GM18951 (cell line): ENCODE measurements around the gene MLNR.
A peak's percentile ranks its signal among the peaks of the same experiment; 100 is the strongest.

Experiments used
- POLR2A ChIP-seq: IDR thresholded peaks from 4 replicates; pipeline ENCODE4 v1.6.1; 2011; ENCODE audit warnings: mild to moderate bottlenecking; ENCODE audit not compliant: insufficient read length, insufficient read depth; ENCODE audit errors: extremely low read depth
- in situ Hi-C: fragments of 300-500 bp; cut with MboI; formaldehyde crosslinking; loops from one replicate; pipeline ENCODE4 v1.12.0; 2022; ENCODE audit warnings: low sequenced_read_pairs, mixed read lengths, inconsistent platforms; ENCODE audit not compliant: unreplicated experiment

Gene MLNR

DNA sequence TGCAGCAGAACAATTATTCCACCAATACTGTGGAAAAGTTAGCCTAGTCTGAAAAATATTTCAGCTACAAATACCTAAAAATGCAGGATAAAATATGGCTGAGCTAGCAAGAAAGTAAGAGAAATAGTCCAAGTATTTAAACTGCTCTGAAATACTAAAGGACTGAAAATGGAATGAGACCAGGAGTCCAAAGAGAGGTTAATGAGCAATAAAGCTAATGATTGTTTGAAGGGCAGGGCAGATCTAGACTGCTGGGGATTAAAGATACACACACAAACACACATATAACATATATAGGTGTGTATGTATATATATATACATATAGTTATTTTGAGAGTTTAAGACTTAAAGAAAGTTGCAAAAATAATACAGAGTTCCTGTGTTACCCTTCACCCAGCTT, 25.0 kb downstream of the MLNR start:
- TF ChIP-seq POLR2A, result no peak
- in situ Hi-C loops, result no loop called here

- in situ Hi-C loops, result no loop called here
- no peak for TF ChIP-seq POLR2A
Measured at GRCh38 chr13:49246850-49247642, 26.9 kb downstream of the MLNR start.

DNA sequence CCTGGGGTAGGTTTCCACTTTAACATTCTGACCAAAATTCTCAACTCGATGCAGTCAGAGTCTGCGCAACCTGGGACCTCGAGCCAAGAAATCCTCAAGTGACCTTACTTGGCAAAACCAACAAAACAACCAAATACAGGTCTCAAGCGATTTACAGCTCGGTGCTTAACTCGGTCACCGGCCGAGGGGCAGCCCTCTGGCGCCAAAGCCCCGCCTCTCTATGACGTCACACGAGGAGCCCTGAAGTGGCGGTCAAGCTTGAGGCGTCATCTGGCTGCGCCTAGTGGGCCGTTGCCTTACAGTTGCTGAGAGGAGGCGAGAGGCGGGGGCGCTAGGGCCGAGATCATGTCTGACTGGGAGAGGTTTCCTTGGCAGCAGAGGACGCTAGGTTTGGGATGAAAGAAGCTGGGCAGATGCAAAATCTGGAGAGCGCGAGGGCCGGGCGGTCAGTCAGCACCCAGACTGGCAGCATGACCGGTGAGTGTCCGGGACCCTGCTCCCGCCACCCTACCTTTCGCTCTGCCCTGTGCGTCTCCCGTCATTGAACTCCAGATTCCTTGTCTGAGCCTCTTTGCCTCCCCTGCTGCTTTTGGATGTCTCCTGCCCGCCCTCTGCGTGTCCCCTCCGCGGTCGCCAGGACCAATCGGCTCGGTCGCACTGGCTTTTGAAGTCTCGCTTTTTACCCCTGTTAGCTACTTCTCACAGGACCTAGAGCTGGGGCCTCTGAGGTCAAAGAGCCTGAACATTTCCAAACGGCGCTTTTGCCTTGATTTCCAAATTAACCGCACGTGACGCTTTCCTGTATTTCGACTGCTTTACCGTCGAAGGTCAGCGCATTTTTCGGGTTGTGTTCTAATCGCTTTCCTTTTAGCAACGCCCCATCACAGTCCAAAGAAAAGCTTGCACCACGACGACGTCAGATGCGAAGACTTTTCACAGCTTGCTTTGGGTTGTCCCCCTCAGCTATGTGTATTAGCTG, 27.8 kb downstream of the MLNR start, which contains the start of gene CDADC1:
TSS of gene CDADC1 (plus strand) at position 283 of the 979 bp plus-strand sequence. CDS start at position 396, 113 bp downstream.
- in situ Hi-C loops, result no loop called here
- peak; percentile 82 for TF ChIP-seq POLR2A

GRCh38 chr13:49248622-49249002, 28.5 kb downstream of the MLNR start:
- TF ChIP-seq POLR2A, result no peak
- in situ Hi-C loops, result no loop called here

GRCh38 chr13:49251326-49251725, 31.2 kb downstream of the MLNR start:
- in situ Hi-C loops, result no loop called here
- no peak for TF ChIP-seq POLR2A

DNA sequence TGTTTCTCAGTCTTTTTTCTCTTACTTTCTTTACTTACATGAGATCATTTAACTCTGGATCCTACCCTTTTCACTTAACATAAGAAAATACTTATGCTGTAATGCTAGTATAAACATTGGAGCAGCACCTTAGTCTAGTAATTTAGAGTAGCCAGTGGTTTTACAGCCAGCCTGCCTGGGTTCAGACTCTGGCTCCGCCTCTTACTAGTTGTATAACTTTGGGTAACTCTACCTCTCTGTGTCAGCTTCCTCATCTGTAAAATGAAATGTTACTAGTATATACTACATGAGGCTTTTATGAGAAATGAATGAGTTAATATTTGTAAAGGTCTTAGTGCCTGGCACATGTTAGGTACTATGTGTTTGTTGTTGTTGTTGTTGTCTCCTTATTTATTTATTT, 33.2 kb downstream of the MLNR start:
- in situ Hi-C loops, result no loop called here
- no peak for TF ChIP-seq POLR2A

DNA sequence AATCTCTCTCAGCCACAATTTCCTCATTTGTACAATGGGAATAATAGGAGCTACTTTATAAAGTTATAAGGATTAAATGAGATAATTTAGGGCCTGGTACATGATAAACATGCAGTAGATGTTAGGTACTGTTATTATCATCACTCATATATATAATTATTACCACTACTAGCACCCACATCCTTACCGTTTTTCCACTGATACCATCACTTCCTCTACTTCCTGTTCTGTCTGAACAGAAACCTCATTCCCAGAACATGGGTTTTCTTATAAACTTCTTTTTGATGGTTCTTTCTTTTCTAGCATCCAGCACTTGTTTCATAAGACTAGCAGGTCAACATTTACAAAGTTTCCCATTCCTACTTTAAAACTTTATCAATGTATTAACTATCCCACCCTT, 33.9 kb downstream of the MLNR start:
- in situ Hi-C loops, result no loop called here
- TF ChIP-seq POLR2A, result no peak

DNA sequence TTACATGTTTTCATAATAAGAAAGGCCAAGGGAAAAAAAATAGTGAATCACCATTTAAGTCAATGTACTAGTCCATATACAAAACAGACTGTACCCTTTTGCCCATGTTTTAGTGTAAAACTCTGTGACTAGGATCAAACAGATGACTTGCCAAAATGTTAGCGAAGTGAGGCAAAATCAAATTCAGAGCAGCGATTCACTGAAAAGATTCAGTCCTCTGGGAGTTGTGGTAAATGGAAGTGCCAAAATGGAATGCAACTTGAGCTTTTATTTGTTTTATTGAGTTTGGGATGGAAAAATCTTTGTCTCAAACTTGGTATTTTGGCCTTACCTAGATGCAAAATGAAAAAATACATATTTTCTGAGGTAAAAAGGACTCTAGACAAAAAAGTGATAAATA, 36.7 kb downstream of the MLNR start:
- in situ Hi-C loops, result no loop called here
- no peak for TF ChIP-seq POLR2A

GRCh38 chr13:49258089-49258796, 38.1 kb downstream of the MLNR start:
- in situ Hi-C loops, result no loop called here
- no peak for TF ChIP-seq POLR2A

DNA sequence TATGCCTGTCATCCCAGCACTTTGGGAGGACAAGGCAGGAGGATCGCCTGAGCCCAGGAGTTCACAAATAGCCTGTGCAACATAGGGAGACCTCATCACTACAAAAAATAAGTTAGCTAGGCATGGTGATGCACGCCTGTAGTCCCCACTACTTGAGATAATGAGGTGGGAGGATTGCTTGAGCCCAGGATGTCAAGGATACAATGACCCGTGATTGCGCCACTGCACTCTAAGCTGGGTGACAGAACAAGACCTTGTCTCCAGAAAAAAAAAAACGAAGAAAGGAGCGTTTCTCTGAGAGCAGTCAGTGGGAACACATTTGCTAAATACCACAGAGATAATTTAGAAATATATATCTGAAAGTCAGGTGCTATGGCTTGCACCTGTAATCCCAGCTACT, 39.4 kb downstream of the MLNR start:
- in situ Hi-C loops, result no loop called here
- TF ChIP-seq POLR2A, result no peak

DNA sequence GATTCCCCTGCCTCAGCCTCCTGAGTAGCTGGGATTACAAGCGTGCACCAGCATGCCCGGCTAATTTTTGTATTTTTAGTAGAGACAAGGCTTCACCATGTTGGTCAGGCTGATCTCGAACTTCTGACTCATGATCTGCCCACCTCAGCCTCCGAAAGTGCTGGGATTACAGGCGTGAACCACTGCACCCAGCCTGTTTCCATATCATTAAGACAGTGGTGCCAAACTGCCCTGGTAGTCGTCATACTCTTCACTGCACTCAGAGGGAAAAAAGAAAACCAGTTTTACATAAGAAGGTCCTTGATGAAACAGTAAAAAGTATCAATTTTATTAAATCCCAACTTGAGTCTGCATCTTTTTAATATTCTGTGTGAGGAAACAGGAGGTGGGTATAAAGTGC, 42.5 kb downstream of the MLNR start:
- in situ Hi-C loops, result no loop called here
- no peak for TF ChIP-seq POLR2A

GRCh38 chr13:49265822-49266221, 45.7 kb downstream of the MLNR start:
- no peak for TF ChIP-seq POLR2A
- in situ Hi-C loops, result no loop called here

DNA sequence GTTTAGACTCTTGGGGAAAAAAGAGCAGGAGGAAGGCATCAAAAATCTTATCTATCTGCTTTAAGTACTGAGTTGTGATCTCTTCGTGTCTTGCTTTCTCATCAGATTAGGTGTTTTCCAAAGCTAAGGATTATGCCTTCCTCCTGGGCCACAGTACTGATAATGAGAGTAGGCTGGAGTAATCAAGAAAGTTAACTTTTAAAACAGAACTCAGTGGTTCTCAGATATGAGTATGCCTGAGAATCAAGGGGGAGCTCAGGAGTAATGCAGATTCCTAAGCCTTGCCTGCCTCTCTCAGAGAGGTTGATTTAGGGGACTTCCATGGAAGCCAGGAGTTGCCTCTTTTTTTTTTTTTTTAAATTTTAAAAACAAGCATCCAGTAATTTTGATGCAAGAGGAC, 51.1 kb downstream of the MLNR start:
- TF ChIP-seq POLR2A, result no peak
- in situ Hi-C loops, result no loop called here
